Measurements from ENCODE around the gene BTBD7.

GRCh38 chr14:93223565-93223964 is 109.3 kb downstream of the BTBD7 start:
- TF ChIP-seq POLR2A (IDR thresholded peaks at IDR 0.05): no peak
- TF ChIP-seq, protein P1, sequence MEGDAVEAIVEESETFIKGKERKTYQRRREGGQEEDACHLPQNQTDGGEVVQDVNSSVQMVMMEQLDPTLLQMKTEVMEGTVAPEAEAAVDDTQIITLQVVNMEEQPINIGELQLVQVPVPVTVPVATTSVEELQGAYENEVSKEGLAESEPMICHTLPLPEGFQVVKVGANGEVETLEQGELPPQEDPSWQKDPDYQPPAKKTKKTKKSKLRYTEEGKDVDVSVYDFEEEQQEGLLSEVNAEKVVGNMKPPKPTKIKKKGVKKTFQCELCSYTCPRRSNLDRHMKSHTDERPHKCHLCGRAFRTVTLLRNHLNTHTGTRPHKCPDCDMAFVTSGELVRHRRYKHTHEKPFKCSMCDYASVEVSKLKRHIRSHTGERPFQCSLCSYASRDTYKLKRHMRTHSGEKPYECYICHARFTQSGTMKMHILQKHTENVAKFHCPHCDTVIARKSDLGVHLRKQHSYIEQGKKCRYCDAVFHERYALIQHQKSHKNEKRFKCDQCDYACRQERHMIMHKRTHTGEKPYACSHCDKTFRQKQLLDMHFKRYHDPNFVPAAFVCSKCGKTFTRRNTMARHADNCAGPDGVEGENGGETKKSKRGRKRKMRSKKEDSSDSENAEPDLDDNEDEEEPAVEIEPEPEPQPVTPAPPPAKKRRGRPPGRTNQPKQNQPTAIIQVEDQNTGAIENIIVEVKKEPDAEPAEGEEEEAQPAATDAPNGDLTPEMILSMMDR (IDR thresholded peaks at IDR 0.05): no peak
